Keratinocyte (primary cell): ENCODE results near the gene PHACTR1.

Experiments
- EZH2 ChIP-seq: IDR thresholded peaks from one replicate; pipeline ENCODE4 v1.6.1; 2012; ENCODE audit warnings: inconsistent platforms, mild to moderate bottlenecking, low read length, moderate library complexity
- TF ChIP-seq, protein P1 (sequence below), 3 experiments: IDR thresholded peaks in 1 of 3; conservative IDR thresholded peaks in 1 of 3; optimal IDR thresholded peaks in 1 of 3; 2 replicates in 2 of 3; 3 replicates in 1 of 3; pipeline versions ENCODE3 to v1.5.1; 2011; ENCODE audit warnings: low read length in 3 of 3, mild to moderate bottlenecking in 3 of 3, moderate library complexity in 2 of 3, control low read depth in 1 of 3, inconsistent platforms in 1 of 3; ENCODE audit not compliant: insufficient read depth in 2 of 3; ENCODE audit errors: extremely low read depth in 1 of 3

DNA sequence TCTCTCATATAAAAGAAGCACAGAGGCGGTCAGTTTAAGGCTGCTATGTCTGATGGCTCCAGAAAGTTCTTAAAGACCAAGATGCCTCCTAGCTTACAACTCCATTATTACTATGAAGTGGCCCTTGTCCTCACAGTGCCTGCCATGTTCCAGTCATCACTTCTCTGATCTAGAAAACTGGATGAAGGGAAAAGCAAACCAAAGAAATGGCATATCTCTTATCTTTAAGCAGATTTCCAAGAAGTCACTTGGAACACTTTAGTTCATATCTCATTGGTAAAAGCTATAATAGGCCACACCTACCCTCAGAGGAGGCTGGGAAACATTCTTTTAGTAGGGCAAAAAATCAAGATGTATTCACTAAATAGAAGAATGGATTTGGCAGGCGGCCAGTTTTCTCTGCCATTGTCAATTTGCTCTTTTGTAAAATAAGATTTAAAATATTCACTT, 322.2 kb downstream of the PHACTR1 start:
- TF ChIP-seq, protein P1, sequence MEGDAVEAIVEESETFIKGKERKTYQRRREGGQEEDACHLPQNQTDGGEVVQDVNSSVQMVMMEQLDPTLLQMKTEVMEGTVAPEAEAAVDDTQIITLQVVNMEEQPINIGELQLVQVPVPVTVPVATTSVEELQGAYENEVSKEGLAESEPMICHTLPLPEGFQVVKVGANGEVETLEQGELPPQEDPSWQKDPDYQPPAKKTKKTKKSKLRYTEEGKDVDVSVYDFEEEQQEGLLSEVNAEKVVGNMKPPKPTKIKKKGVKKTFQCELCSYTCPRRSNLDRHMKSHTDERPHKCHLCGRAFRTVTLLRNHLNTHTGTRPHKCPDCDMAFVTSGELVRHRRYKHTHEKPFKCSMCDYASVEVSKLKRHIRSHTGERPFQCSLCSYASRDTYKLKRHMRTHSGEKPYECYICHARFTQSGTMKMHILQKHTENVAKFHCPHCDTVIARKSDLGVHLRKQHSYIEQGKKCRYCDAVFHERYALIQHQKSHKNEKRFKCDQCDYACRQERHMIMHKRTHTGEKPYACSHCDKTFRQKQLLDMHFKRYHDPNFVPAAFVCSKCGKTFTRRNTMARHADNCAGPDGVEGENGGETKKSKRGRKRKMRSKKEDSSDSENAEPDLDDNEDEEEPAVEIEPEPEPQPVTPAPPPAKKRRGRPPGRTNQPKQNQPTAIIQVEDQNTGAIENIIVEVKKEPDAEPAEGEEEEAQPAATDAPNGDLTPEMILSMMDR (optimal IDR thresholded peaks at IDR 0.05 in 1 of 3, IDR thresholded peaks at IDR 0.05 in 1 of 3, conservative IDR thresholded peaks at IDR 0.05 in 1 of 3; ENCODE audit: extremely low read depth in 1 of 3, insufficient read depth in 2 of 3, low read length in 3 of 3) = no peak
- no peak for TF ChIP-seq EZH2
